IMR-90 (cell line): ENCODE results near the gene NHLH2. TPM values are rescaled to one million over a fixed set of nuclear protein-coding genes. Genes with fewer than 3 reads are reported as not detected.

Experiments
- ATAC-seq: fragments of 200-7000 bp; cut with Tn5 transposase; 2 replicates; pipeline ENCODE4 v1.9.1; 2020; ENCODE audit warnings: low read depth, mild to moderate bottlenecking, moderate library complexity
- BruUV-seq: library from RNA; stranded (reverse); fragments of 400-500 nt; replicated peaks from 2 replicates; lab custom pipeline; 2021; lab: Mats Ljungman, UMichigan
- CTCF ChIA-PET: fragments of 300-600 bp; formaldehyde crosslinking; extraction: SDS; loops from one replicate; lab custom pipeline; 2021; ENCODE audit warnings: antibody characterized with exemption; lab: Yijun Ruan, JAX
- POLR2A ChIA-PET: fragments of 300-600 bp; sonication (Branson Sonifier 250); formaldehyde crosslinking; loops from one replicate; lab custom pipeline; 2022; ENCODE audit warnings: antibody characterized with exemption; ENCODE audit not compliant: unreplicated experiment; lab: Charles Lee
- DNase-seq: peaks from one replicate; pipeline ENCODE4 v3.0.0; 2013
- H2AFZ ChIP-seq: replicated peaks from 2 replicates; pipeline ENCODE3; 2013; ENCODE audit warnings: low read length, mild to moderate bottlenecking; ENCODE audit not compliant: poor library complexity
- H2AK5ac ChIP-seq: 2 replicates; pipeline ENCODE4 v1.6.1; 2013; ENCODE audit warnings: low read depth, low read length, inconsistent platforms
- H2AK9ac ChIP-seq: replicated peaks from 2 replicates; pipeline ENCODE3; 2013; ENCODE audit warnings: mild to moderate bottlenecking, low read depth, low read length, moderate library complexity; ENCODE audit not compliant: poor library complexity
- H2BK120ac ChIP-seq: 2 replicates; pipeline ENCODE4 v1.6.1; 2013; ENCODE audit warnings: low read depth, low read length, inconsistent platforms
- H2BK15ac ChIP-seq: 3 replicates; pipeline ENCODE4 v1.6.1; 2013; ENCODE audit warnings: low read depth, low read length, inconsistent platforms
- H2BK20ac ChIP-seq: 2 replicates; pipeline ENCODE4 v1.6.1; 2013; ENCODE audit warnings: low read depth, mild to moderate bottlenecking, inconsistent platforms, low read length, moderate library complexity
- H2BK5ac ChIP-seq: 2 replicates; pipeline ENCODE4 v1.6.1; 2013; ENCODE audit warnings: mild to moderate bottlenecking, low read depth, low read length, inconsistent platforms; ENCODE audit not compliant: poor library complexity, severe bottlenecking
- H3K14ac ChIP-seq: replicated peaks from 2 replicates; pipeline ENCODE4 v1.6.1; 2013; ENCODE audit warnings: low read depth, low read length, inconsistent platforms
- H3K18ac ChIP-seq: 2 replicates; pipeline ENCODE4 v1.6.1; 2013; ENCODE audit warnings: low read depth, low read length, control low read depth
- H3K23ac ChIP-seq: 2 replicates; pipeline ENCODE4 v1.6.1; 2013; ENCODE audit warnings: low read depth, low read length, inconsistent platforms
- H3K27ac ChIP-seq: 2 replicates; pipeline ENCODE4 v1.5.1; 2013; ENCODE audit warnings: mild to moderate bottlenecking, control low read depth, low read length; ENCODE audit not compliant: insufficient read depth
- H3K27me3 ChIP-seq: 2 replicates; pipeline ENCODE4 v1.6.1; 2013; ENCODE audit warnings: low read length; ENCODE audit not compliant: control insufficient read depth, insufficient read depth
- H3K36me3 ChIP-seq: 2 replicates; pipeline ENCODE4 v1.6.1; 2013; ENCODE audit warnings: low read length, mixed read lengths; ENCODE audit not compliant: control insufficient read depth, insufficient read depth
- H3K4ac ChIP-seq: 2 replicates; pipeline ENCODE4 v1.6.1; 2013; ENCODE audit warnings: low read depth, low read length, inconsistent platforms
- H3K4me1 ChIP-seq: 2 replicates; pipeline ENCODE4 v1.6.1; 2013; ENCODE audit warnings: low read length, mixed read lengths; ENCODE audit not compliant: control insufficient read depth, insufficient read depth
- H3K4me2 ChIP-seq: 2 replicates; pipeline ENCODE4 v1.6.1; 2013; ENCODE audit warnings: low read depth, mild to moderate bottlenecking, control low read depth, low read length, moderate library complexity
- H3K4me3 ChIP-seq: 2 replicates; pipeline ENCODE4 v1.5.1; 2013; ENCODE audit warnings: low read depth, mild to moderate bottlenecking, control low read depth, low read length, moderate library complexity; ENCODE audit not compliant: insufficient read depth
- H3K56ac ChIP-seq: 2 replicates; pipeline ENCODE4 v1.6.1; 2013; ENCODE audit warnings: low read length, inconsistent platforms; ENCODE audit not compliant: insufficient read depth; ENCODE audit errors: extremely low read depth
- H3K79me1 ChIP-seq, 2 experiments: 2 replicates each; pipeline ENCODE4 v1.6.1; 2013; ENCODE audit warnings: low read length in 2 of 2, inconsistent platforms in 1 of 2, low read depth in 1 of 2
- H3K9ac ChIP-seq: 2 replicates; pipeline ENCODE4 v1.6.1; 2013; ENCODE audit warnings: low read depth, low read length, control low read depth
- H3K9me1 ChIP-seq: 2 replicates; pipeline ENCODE4 v1.6.1; 2013; ENCODE audit warnings: low read length, inconsistent platforms; ENCODE audit not compliant: insufficient read depth
- H3K9me3 ChIP-seq: 2 replicates; pipeline ENCODE4 v1.6.1; 2013; ENCODE audit warnings: low read length; ENCODE audit not compliant: control insufficient read depth, insufficient read depth
- H4K20me1 ChIP-seq: 2 replicates; pipeline ENCODE4 v1.6.1; 2013; ENCODE audit warnings: low read length, inconsistent platforms; ENCODE audit not compliant: insufficient read depth
- H4K5ac ChIP-seq: 2 replicates; pipeline ENCODE4 v1.6.1; 2013; ENCODE audit warnings: mild to moderate bottlenecking, low read depth, low read length, control low read depth
- H4K8ac ChIP-seq, 2 experiments: 2 replicates each; pipeline ENCODE4 v1.6.1; 2013; ENCODE audit warnings: low read depth in 2 of 2, low read length in 2 of 2, control low read depth in 1 of 2, inconsistent platforms in 1 of 2
- H4K91ac ChIP-seq: 2 replicates; pipeline ENCODE4 v1.6.1; 2013; ENCODE audit warnings: low read depth, low read length, inconsistent platforms; ENCODE audit not compliant: insufficient read depth
- CEBPB ChIP-seq: IDR thresholded peaks from 2 replicates; pipeline ENCODE4 v1.6.1; 2012; ENCODE audit warnings: low read depth, low read length, improper control_type of control experiment
- CHD1 ChIP-seq: IDR thresholded peaks from 2 replicates; pipeline ENCODE4 v1.6.1; 2012; ENCODE audit warnings: low read depth, low read length, improper control_type of control experiment
- FOS ChIP-seq: fragments of 150-350 bp; IDR thresholded peaks from 2 replicates; pipeline ENCODE4 v1.6.1; 2016; ENCODE audit warnings: low read depth, low read length
- MAFK ChIP-seq: IDR thresholded peaks from 2 replicates; pipeline ENCODE4 v1.6.1; 2012; ENCODE audit warnings: low read depth, low read length, improper control_type of control experiment
- MXI1 ChIP-seq: IDR thresholded peaks from 2 replicates; pipeline ENCODE4 v1.6.1; 2012; ENCODE audit warnings: low read depth, mild to moderate bottlenecking, low read length, moderate library complexity, borderline replicate concordance
- RAD21 ChIP-seq: IDR thresholded peaks from 2 replicates; pipeline ENCODE4 v1.6.1; 2012; ENCODE audit warnings: low read length, improper control_type of control experiment
- RCOR1 ChIP-seq: IDR thresholded peaks from 2 replicates; pipeline ENCODE4 v1.6.1; 2012; ENCODE audit warnings: mild to moderate bottlenecking, low read length, improper control_type of control experiment; ENCODE audit not compliant: insufficient replicate concordance
- RFX5 ChIP-seq: IDR thresholded peaks from 2 replicates; pipeline ENCODE4 v1.8.0; 2012; ENCODE audit warnings: low read depth, mild to moderate bottlenecking, low read length, moderate library complexity
- SMC3 ChIP-seq: fragments of 150-350 bp; IDR thresholded peaks from 2 replicates; pipeline ENCODE4 v1.6.1; 2016; ENCODE audit warnings: low read depth, mild to moderate bottlenecking, antibody characterized with exemption, low read length, moderate library complexity
- WGBS, 2 experiments: methylation state at CpG; one replicate each; pipeline versions ENCODE4 v1.1.5 to v1.1.7; 2013; ENCODE audit warnings: missing lambda C conversion rate in 2 of 2; ENCODE audit not compliant: insufficient read length in 1 of 2; ENCODE audit errors: extremely low coverage in 2 of 2; 5-methylcytosine and 5-hydroxymethylcytosine counted together
- dilution Hi-C: fragments of 300-500 bp; cut with HindIII; formaldehyde crosslinking; loops from one replicate; pipeline ENCODE4 v1.14.3; 2018; ENCODE audit warnings: low sequenced_read_pairs; ENCODE audit not compliant: unreplicated experiment
- in situ Hi-C: fragments of 300-500 bp; cut with MboI; formaldehyde crosslinking; loops from 3 replicates; pipeline ENCODE4 v1.14.3; 2019; ENCODE audit warnings: low sequenced_read_pairs, inconsistent platforms, mixed read lengths
- intact Hi-C: fragments of 100-400 bp; cut with micrococcal nuclease; formaldehyde crosslinking; loops from 2 replicates; pipeline ENCODE4 v1.10.0; 2022
- polyA plus RNA-seq, 3 experiments: library from polyadenylated mRNA; depleted of rRNA; stranded (reverse); fragments of >200 nt; gene quantifications; 2 replicates each; pipeline ENCODE4 v1.2.3, GENCODE V29; 2012; ENCODE audit warnings: low replicate concordance in 1 of 3
- total RNA-seq: library from RNA; depleted of rRNA; stranded (reverse); fragments of >200 nt; gene quantifications from 2 replicates; pipeline ENCODE4 v1.2.3, GENCODE V29; 2012
- TF ChIP-seq, protein P1 (sequence below): fragments of 150-350 bp; IDR thresholded peaks from 2 replicates; pipeline ENCODE4 v1.6.1; 2017; ENCODE audit warnings: mild to moderate bottlenecking, antibody characterized with exemption, low read length, low read depth
- TF ChIP-seq, protein P2 (sequence below): fragments of 150-350 bp; IDR thresholded peaks from 2 replicates; pipeline ENCODE4 v1.6.1; 2016; ENCODE audit warnings: low read depth, mild to moderate bottlenecking, low read length, moderate library complexity, borderline replicate concordance

Gene NHLH2
- total and polyA plus RNA-seq, 2 of the 4 experiments (the other 2 are of a cell fraction) = not detected

DNA sequence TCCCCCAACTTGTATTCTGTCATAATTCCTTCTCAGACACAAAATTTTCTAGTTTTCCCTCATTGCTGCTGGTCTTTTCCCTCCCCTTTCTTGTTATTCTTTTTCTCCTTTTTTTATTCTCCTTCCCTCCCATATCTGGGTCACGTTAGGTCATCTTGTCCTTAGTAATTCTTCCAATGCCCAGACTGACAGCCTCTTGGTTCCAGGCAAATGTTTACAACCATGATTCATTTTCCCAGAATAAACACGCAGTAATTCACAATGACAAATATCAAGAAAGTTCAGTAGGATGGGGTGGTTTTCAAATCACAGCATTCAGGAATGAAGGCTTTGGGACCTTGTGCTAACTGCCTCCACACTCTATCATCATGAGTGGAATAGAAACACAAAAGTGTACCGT is 25.2 kb downstream of the NHLH2 start:
- Histone ChIP-seq H3K9ac (no peak overlapping the region), H3K79me1 (no peaks in the 10 kb centered on the region), H3K56ac (no peak overlapping the region), H3K4me1 (no peaks in the 10 kb centered on the region), H4K5ac (no peak overlapping the region), H2BK20ac (no peak overlapping the region), H2BK120ac (no peak overlapping the region), H3K27ac (no peak overlapping the region), H4K20me1 (no peaks in the 10 kb centered on the region), H3K18ac (no peak overlapping the region), H3K4me2 (no peak overlapping the region), H3K14ac (no peak overlapping the region), H3K9me3 (no peaks in the 10 kb centered on the region), H3K27me3 (peaks cover 2% of the 10 kb centered on the region; the same call in 1 of the 2 replicates), H3K36me3 (no peaks in the 10 kb centered on the region), H2BK5ac (no peak overlapping the region), H3K23ac (no peak overlapping the region), H2AK5ac (no peak overlapping the region), H3K9me1 (no peaks in the 10 kb centered on the region), H2AFZ (no peak overlapping the region), H2AK9ac (no peak overlapping the region), H3K4ac (no peak overlapping the region), H4K8ac (no peak overlapping the region), H2BK15ac (no peak overlapping the region), H4K91ac (no peak overlapping the region), H3K4me3 (no peak overlapping the region)
- ChIA-PET POLR2A (no interaction called here), CTCF (interaction anchor here (0.6 kb wide), 1 partner anchor 8 kb away, joined by 5 read pairs; no protein-coding TSS in a partner anchor)
- ATAC-seq (no peak), DNase-seq (no peak)
- dilution Hi-C loops (no loop called here), intact Hi-C loops (no loop called here), in situ Hi-C loops (no loop called here)
- TF ChIP-seq, protein P1, sequence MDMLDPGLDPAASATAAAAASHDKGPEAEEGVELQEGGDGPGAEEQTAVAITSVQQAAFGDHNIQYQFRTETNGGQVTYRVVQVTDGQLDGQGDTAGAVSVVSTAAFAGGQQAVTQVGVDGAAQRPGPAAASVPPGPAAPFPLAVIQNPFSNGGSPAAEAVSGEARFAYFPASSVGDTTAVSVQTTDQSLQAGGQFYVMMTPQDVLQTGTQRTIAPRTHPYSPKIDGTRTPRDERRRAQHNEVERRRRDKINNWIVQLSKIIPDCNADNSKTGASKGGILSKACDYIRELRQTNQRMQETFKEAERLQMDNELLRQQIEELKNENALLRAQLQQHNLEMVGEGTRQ = no peak
- TF ChIP-seq MAFK (no peak), RFX5 (no peak), CHD1 (no peak), MXI1 (no peak), RAD21 (no peak), FOS (no peak), CEBPB (no peak), SMC3 (no peak), RCOR1 (no peak)
- TF ChIP-seq, protein P2, sequence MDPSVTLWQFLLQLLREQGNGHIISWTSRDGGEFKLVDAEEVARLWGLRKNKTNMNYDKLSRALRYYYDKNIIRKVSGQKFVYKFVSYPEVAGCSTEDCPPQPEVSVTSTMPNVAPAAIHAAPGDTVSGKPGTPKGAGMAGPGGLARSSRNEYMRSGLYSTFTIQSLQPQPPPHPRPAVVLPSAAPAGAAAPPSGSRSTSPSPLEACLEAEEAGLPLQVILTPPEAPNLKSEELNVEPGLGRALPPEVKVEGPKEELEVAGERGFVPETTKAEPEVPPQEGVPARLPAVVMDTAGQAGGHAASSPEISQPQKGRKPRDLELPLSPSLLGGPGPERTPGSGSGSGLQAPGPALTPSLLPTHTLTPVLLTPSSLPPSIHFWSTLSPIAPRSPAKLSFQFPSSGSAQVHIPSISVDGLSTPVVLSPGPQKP = no peak
- BruUV-seq = no TSS peak
- no CpG with 5 or more reads among the region's 3 CpGs for WGBS, 2 experiments
